ENCODE results near the gene PTPRR.
"Not testable (repeated sequence)": the region's sequence is repeated elsewhere in the genome, so short reads cannot be mapped to it uniquely, and the experiment has no call there.

PTPRR gene

GRCh38 chr12:70736351-70737133 is 184.0 kb downstream of the PTPRR start:
- DNase-seq = no peak

- not testable (repeated sequence) for DNase-seq
These were observed 185.3 kb downstream of the PTPRR start for GRCh38 chr12:70735197-70735596.

GRCh38 chr12:70733385-70733784 is 187.2 kb downstream of the PTPRR start:
- peak; percentile 32 for DNase-seq

GRCh38 chr12:70732287-70732686 is 188.3 kb downstream of the PTPRR start:
- DNase-seq = no peak

- DNase-seq = no peak
These were observed 189.8 kb downstream of the PTPRR start for GRCh38 chr12:70730675-70731180.

- no peak for DNase-seq
These were observed 196.1 kb downstream of the PTPRR start for GRCh38 chr12:70724444-70724843.

GRCh38 chr12:70722584-70723343 is 197.8 kb downstream of the PTPRR start:
- DNase-seq = peak; percentile 26

- no peak for DNase-seq
These were observed 198.7 kb downstream of the PTPRR start for GRCh38 chr12:70721656-70722357.

GRCh38 chr12:70721216-70721615 is 199.3 kb downstream of the PTPRR start:
- no peak for DNase-seq

- peak; percentile 19 for DNase-seq
These were observed 200.7 kb downstream of the PTPRR start for GRCh38 chr12:70719672-70720420.

GRCh38 chr12:70719071-70719470 is 201.5 kb downstream of the PTPRR start:
- DNase-seq = no peak

GRCh38 chr12:70711831-70712230 is 208.7 kb downstream of the PTPRR start:
- no peak for DNase-seq

- no peak for DNase-seq
These were observed 211.5 kb downstream of the PTPRR start for GRCh38 chr12:70709022-70709421.

- DNase-seq = no peak
These were observed 213.9 kb downstream of the PTPRR start for GRCh38 chr12:70706611-70707010.

GRCh38 chr12:70698345-70698744 is 222.2 kb downstream of the PTPRR start:
- no peak for DNase-seq

- no peak for DNase-seq
These were observed 225.0 kb downstream of the PTPRR start for GRCh38 chr12:70695361-70696023.

GRCh38 chr12:70692681-70693288 is 227.8 kb downstream of the PTPRR start:
- no peak for DNase-seq

GRCh38 chr12:70691018-70691672 is 229.4 kb downstream of the PTPRR start:
- no peak for DNase-seq

- no peak for DNase-seq
These were observed 233.6 kb downstream of the PTPRR start for GRCh38 chr12:70686907-70687306.

- no peak for DNase-seq
These were observed 234.2 kb downstream of the PTPRR start for GRCh38 chr12:70686299-70686698.

- no peak for DNase-seq
These were observed 236.6 kb downstream of the PTPRR start for GRCh38 chr12:70683976-70684375.
